A549 (cell line): ENCODE measurements around the gene MAGI2. TPM values are rescaled to one million over a fixed set of nuclear protein-coding genes. Genes with fewer than 3 reads are reported as not detected.
A peak's percentile ranks its signal among the peaks of the same experiment; 100 is the strongest.

ENCODE experiments used
- ATAC-seq, 2 experiments: fragments of 200-7000 bp in 1 of 2; fragments of >200 bp in 1 of 2; cut with Nextera tagmentation in 1 of 2; cut with Tn5 transposase in 1 of 2; 3 replicates each; pipeline versions ENCODE4 v1.8.0 to v1.9.1; 2018 to 2020; ENCODE audit warnings: mild to moderate bottlenecking in 1 of 2, moderate library complexity in 1 of 2
- CTCF ChIA-PET: fragments of 300-600 bp; sonication (Branson Sonifier 250); formaldehyde crosslinking; extraction: SDS; loops from one replicate; lab custom pipeline; 2021; ENCODE audit warnings: antibody characterized with exemption, inconsistent platforms; lab: Yijun Ruan, JAX
- POLR2A ChIA-PET: fragments of 350-600 bp; formaldehyde crosslinking; extraction: SDS; loops from one replicate; lab custom pipeline; 2021; ENCODE audit warnings: antibody characterized with exemption, inconsistent platforms; lab: Yijun Ruan, JAX
- DNase-seq, 2 experiments: peaks; one replicate each; pipeline versions ENCODE4 v3.0.0 to v3.0.0-alpha.2; 2011 to 2016; ENCODE audit warnings: low read depth in 1 of 2, low spot score in 1 of 2
- FAIRE-seq: peaks from 2 replicates; lab custom pipeline; 2011; peaks lifted over from hg19 to GRCh38; lab: Jason Lieb, UNC
- H3K27ac ChIP-seq, 2 experiments: fragments of >200 bp; sonication (Bioruptor Twin); formaldehyde crosslinking; 3 replicates each; pipeline ENCODE4 v1.5.1; 2016 to 2017
- H3K4me1 ChIP-seq: fragments of >200 bp; sonication (Bioruptor Twin); formaldehyde crosslinking; 3 replicates; pipeline ENCODE4 v1.6.1; 2016
- H3K4me2 ChIP-seq: fragments of >200 bp; sonication (Bioruptor Twin); formaldehyde crosslinking; 3 replicates; pipeline ENCODE4 v1.6.1; 2016
- H3K4me3 ChIP-seq: fragments of >200 bp; sonication (Bioruptor Twin); formaldehyde crosslinking; 3 replicates; pipeline ENCODE4 v1.5.1; 2016
- H3K9me3 ChIP-seq: fragments of >200 bp; sonication (Bioruptor Twin); formaldehyde crosslinking; 3 replicates; pipeline ENCODE4 v1.6.1; 2016
- CHD4 ChIP-seq: fragments of 200-600 bp; sonication (generic); IDR thresholded peaks from 2 replicates; pipeline ENCODE4 v1.6.1; 2016; ENCODE audit warnings: antibody characterized with exemption, mild to moderate bottlenecking, borderline replicate concordance
- FOSL2 ChIP-seq, 2 experiments: fragments of 450-650 bp in 1 of 2; fragments of >200 bp in 1 of 2; sonication (Bioruptor Twin) in 1 of 2; formaldehyde crosslinking; IDR thresholded peaks; 2 replicates each; pipeline versions ENCODE4 v1.5.0 to v1.6.1; 2016 to 2020; ENCODE audit warnings: mild to moderate bottlenecking in 1 of 2, moderate library complexity in 1 of 2
- HDAC2 ChIP-seq: fragments of 200-600 bp; sonication (generic); IDR thresholded peaks from 2 replicates; pipeline ENCODE4 v1.6.1; 2016
- HEYL ChIP-seq: fragments of 250-450 bp; sonication (Bioruptor Pico); IDR thresholded peaks from 2 replicates; pipeline ENCODE4 v1.8.0; 2021; ENCODE audit warnings: mild to moderate bottlenecking, moderate library complexity
- JUN ChIP-seq, 2 experiments: fragments of >200 bp; sonication (Bioruptor Twin); formaldehyde crosslinking; IDR thresholded peaks; 2 replicates in 1 of 2; 3 replicates in 1 of 2; pipeline ENCODE4 v1.6.1; 2016 to 2017
- MAFK ChIP-seq: fragments of 450-650 bp; IDR thresholded peaks from 2 replicates; pipeline ENCODE4 v1.6.1; 2014; ENCODE audit not compliant: partially characterized antibody
- NPAS2 ChIP-seq: fragments of 250-450 bp; sonication (Bioruptor Pico); IDR thresholded peaks from 2 replicates; pipeline ENCODE4 v1.8.0; 2022; ENCODE audit warnings: mild to moderate bottlenecking, moderate library complexity, borderline replicate concordance
- NR3C1 ChIP-seq: fragments of >200 bp; sonication (Bioruptor Twin); formaldehyde crosslinking; IDR thresholded peaks from 3 replicates; pipeline ENCODE4 v1.6.1; 2017
- RAD21 ChIP-seq, 2 experiments: fragments of >200 bp in 1 of 2; sonication (Bioruptor Twin) in 1 of 2; formaldehyde crosslinking in 1 of 2; IDR thresholded peaks in 1 of 2; conservative IDR thresholded peaks in 1 of 2; 2 replicates in 1 of 2; 3 replicates in 1 of 2; pipeline ENCODE4 v1.6.1; 2012 to 2018; ENCODE audit warnings: inconsistent platforms in 1 of 2
- TP53 ChIP-seq: fragments of 250-450 bp; sonication (Bioruptor Pico); IDR thresholded peaks from 2 replicates; pipeline ENCODE4 v1.5.0; 2021; ENCODE audit warnings: mild to moderate bottlenecking, moderate library complexity
- ZC3H11A ChIP-seq: fragments of 450-650 bp; IDR thresholded peaks from 2 replicates; pipeline ENCODE4 v1.6.1; 2014; ENCODE audit warnings: antibody characterized with exemption, mild to moderate bottlenecking
- ZSCAN20 ChIP-seq: fragments of 250-450 bp; sonication (Bioruptor Pico); IDR thresholded peaks from 2 replicates; pipeline ENCODE4 v1.8.0; 2022; ENCODE audit warnings: mild to moderate bottlenecking, moderate library complexity
- WGBS: methylation state at CpG from one replicate; pipeline ENCODE4 v1.1.6; 2017; ENCODE audit errors: missing lambda C conversion rate; 5-methylcytosine and 5-hydroxymethylcytosine counted together
- polyA plus RNA-seq, 4 experiments: library from polyadenylated mRNA; depleted of rRNA in 3 of 4; stranded (reverse); fragments of >200 nt; fragmentation: RNase III in 1 of 4; extraction: RNeasy Plus Mini Kit Qiagen cat#74134 plus additional on column Dnase treatment in 1 of 4; gene quantifications; 2 replicates in 3 of 4; 3 replicates in 1 of 4; pipeline ENCODE4 v1.2.3, GENCODE V29; 2011 to 2017
- TF ChIP-seq, protein P1 (sequence below): fragments of >200 bp; sonication (Bioruptor Twin); formaldehyde crosslinking; IDR thresholded peaks from 3 replicates; pipeline ENCODE4 v1.6.1; 2016
- TF ChIP-seq, protein P2 (sequence below): fragments of >200 bp; sonication (Bioruptor Twin); formaldehyde crosslinking; IDR thresholded peaks from 2 replicates; pipeline ENCODE4 v1.6.1; 2016
- TF ChIP-seq, protein P3 (sequence below): fragments of 250-450 bp; sonication (Bioruptor Pico); IDR thresholded peaks from 2 replicates; pipeline ENCODE4 v1.5.0; 2021; ENCODE audit warnings: mild to moderate bottlenecking, moderate library complexity, borderline replicate concordance
- TF ChIP-seq, protein P4 (sequence below): IDR thresholded peaks from 2 replicates; pipeline ENCODE4 v1.6.1; 2012
- TF ChIP-seq, protein P5 (sequence below): fragments of 200-600 bp; sonication (generic); IDR thresholded peaks from 2 replicates; pipeline ENCODE4 v1.6.1; 2016; ENCODE audit warnings: antibody characterized with exemption, mild to moderate bottlenecking, moderate library complexity

The MAGI2 gene
- polyA plus RNA-seq, 2 of the 4 experiments (the other 2 are of a cell fraction), result 0.48 to 0.81 TPM

DNA sequence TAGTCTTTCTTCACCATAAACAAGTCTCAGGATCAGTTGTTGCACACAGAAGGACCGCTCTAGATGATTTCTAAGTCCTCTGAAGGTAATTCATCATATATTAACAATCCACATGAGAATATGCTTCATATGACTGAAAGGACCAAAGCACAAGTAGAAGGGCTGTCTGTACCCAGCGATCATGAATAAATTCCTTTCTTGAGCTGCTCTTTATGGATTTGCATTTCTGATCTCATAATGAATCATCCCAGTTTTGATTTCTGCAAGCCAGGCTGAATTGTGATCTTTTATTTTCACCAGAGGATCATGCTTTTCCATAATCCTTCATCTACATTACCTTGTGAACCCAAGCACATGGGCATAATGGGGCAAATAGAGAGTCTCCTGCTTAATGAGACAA lies 675.6 kb downstream of the MAGI2 start:
- FAIRE-seq, result no peak
- H3K4me2 ChIP-seq, result no peak overlapping the region
- H3K9me3 ChIP-seq, result no peaks in the 10 kb centered on the region
- no peak for TF ChIP-seq JUN (IDR thresholded peaks at IDR 0.05)
- TF ChIP-seq FOSL2 (IDR thresholded peaks at IDR 0.05), result no peak
- no peak for TF ChIP-seq FOSL2 (CRISPR knock-in tag; IDR thresholded peaks at IDR 0.05)
- TF ChIP-seq NR3C1, result no peak
- no peak for TF ChIP-seq RAD21 (conservative IDR thresholded peaks at IDR 0.05 in 1 of 2, IDR thresholded peaks at IDR 0.05 in 1 of 2)
- no peak for TF ChIP-seq NPAS2 (CRISPR knock-in tag)
- TF ChIP-seq, protein P1, sequence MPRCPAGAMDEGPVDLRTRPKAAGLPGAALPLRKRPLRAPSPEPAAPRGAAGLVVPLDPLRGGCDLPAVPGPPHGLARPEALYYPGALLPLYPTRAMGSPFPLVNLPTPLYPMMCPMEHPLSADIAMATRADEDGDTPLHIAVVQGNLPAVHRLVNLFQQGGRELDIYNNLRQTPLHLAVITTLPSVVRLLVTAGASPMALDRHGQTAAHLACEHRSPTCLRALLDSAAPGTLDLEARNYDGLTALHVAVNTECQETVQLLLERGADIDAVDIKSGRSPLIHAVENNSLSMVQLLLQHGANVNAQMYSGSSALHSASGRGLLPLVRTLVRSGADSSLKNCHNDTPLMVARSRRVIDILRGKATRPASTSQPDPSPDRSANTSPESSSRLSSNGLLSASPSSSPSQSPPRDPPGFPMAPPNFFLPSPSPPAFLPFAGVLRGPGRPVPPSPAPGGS, result no peak
- no peak for TF ChIP-seq CHD4
- TF ChIP-seq HDAC2, result no peak
- TF ChIP-seq ZC3H11A, result no peak
- TF ChIP-seq TP53 (CRISPR knock-in tag), result no peak
- TF ChIP-seq, protein P2, sequence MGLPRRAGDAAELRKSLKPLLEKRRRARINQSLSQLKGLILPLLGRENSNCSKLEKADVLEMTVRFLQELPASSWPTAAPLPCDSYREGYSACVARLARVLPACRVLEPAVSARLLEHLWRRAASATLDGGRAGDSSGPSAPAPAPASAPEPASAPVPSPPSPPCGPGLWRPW, result no peak
- TF ChIP-seq, protein P3, sequence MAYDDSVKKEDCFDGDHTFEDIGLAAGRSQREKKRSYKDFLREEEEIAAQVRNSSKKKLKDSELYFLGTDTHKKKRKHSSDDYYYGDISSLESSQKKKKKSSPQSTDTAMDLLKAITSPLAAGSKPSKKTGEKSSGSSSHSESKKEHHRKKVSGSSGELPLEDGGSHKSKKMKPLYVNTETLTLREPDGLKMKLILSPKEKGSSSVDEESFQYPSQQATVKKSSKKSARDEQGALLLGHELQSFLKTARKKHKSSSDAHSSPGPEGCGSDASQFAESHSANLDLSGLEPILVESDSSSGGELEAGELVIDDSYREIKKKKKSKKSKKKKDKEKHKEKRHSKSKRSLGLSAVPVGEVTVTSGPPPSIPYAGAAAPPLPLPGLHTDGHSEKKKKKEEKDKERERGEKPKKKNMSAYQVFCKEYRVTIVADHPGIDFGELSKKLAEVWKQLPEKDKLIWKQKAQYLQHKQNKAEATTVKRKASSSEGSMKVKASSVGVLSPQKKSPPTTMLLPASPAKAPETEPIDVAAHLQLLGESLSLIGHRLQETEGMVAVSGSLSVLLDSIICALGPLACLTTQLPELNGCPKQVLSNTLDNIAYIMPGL (CRISPR knock-in tag), result no peak
- no peak for TF ChIP-seq HEYL (CRISPR knock-in tag)
- TF ChIP-seq ZSCAN20, result no peak
- TF ChIP-seq, protein P4, sequence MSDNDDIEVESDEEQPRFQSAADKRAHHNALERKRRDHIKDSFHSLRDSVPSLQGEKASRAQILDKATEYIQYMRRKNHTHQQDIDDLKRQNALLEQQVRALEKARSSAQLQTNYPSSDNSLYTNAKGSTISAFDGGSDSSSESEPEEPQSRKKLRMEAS, result no peak
- TF ChIP-seq, all 56 proteins: peak for 0
- Histone ChIP-seq H3K4me3 (no peak overlapping the region), H3K27ac (no peak overlapping the region), H3K4me1 (no peaks in the 10 kb centered on the region)
- DNase-seq (no peak), ATAC-seq (no peak)
- WGBS, result 7% methylated on average over 2 of the region's 2 CpGs
- CTCF ChIA-PET, result no interaction called here
- POLR2A ChIA-PET, result no interaction called here

DNA sequence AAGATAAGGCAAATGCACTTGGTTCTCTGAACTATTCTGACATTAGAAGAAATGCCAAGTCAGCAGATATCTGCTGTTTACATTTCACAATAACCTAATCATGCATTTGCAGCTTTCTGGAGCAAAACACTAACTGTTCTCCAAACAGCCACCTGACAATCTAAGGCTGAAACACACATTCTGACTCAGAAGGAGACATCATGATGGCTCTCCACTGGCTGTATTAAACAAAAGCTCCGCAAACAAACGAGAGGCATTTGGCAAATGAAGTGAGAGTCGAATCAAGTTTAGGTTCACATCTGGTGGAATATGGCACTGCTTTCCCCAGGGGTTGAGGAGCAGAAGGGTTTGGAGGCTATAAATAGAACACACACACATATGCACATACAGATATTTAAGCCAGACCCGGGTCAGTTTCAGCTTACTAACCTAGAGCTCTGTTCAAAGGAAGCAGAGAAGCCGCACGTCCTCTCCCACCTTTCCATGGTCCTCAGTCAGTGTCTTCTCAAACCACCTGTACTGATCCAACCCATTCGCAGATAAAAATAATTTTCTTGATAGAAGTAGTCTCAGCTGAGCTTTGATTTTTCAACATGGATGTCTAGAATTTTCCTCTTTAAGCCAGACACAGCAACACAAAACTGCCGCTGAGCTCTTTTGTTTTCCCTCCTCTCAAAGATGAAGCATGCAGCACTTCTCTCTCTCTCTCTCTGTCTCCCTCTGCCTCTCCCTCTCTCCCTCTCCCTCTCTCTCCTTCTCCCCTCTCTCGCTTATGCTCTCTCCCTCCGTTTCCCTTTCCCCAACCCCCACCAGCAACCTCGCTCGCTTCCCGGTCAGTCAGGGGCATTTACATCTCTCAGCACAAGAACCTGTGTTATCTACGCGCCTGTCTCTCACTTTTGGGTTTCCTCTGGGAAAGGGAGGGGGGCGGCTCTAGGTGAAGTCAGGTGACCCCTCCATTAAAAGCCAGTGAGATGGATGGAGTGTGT lies 682.8 kb downstream of the MAGI2 start:
- H3K4me1 ChIP-seq, result no peaks in the 10 kb centered on the region
- no peak overlapping the region for H3K27ac ChIP-seq
- 5% methylated on average over 16 of the region's 16 CpGs for WGBS
- DNase-seq (no peak), FAIRE-seq (no peak), ATAC-seq (no peak)
- POLR2A ChIA-PET, result no interaction called here
- peak overlapping the region; percentile 26; the same call in 1 of the 3 replicates for H3K4me2 ChIP-seq
- CTCF ChIA-PET, result no interaction called here
- TF ChIP-seq, protein P5, sequence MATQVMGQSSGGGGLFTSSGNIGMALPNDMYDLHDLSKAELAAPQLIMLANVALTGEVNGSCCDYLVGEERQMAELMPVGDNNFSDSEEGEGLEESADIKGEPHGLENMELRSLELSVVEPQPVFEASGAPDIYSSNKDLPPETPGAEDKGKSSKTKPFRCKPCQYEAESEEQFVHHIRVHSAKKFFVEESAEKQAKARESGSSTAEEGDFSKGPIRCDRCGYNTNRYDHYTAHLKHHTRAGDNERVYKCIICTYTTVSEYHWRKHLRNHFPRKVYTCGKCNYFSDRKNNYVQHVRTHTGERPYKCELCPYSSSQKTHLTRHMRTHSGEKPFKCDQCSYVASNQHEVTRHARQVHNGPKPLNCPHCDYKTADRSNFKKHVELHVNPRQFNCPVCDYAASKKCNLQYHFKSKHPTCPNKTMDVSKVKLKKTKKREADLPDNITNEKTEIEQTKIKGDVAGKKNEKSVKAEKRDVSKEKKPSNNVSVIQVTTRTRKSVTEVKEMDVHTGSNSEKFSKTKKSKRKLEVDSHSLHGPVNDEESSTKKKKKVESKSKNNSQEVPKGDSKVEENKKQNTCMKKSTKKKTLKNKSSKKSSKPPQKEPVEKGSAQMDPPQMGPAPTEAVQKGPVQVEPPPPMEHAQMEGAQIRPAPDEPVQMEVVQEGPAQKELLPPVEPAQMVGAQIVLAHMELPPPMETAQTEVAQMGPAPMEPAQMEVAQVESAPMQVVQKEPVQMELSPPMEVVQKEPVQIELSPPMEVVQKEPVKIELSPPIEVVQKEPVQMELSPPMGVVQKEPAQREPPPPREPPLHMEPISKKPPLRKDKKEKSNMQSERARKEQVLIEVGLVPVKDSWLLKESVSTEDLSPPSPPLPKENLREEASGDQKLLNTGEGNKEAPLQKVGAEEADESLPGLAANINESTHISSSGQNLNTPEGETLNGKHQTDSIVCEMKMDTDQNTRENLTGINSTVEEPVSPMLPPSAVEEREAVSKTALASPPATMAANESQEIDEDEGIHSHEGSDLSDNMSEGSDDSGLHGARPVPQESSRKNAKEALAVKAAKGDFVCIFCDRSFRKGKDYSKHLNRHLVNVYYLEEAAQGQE, result no peak
- TF ChIP-seq MAFK, result peak; percentile 98
- no peaks in the 10 kb centered on the region for H3K9me3 ChIP-seq
- no peak overlapping the region for H3K4me3 ChIP-seq
